Colonic mucosa (tissue), 4 donors: ENCODE measurements around the gene ZNF232. TPM values are rescaled to one million over a fixed set of nuclear protein-coding genes. Genes with fewer than 3 reads are reported as not detected.
"Not testable (repeated sequence)": the region's sequence is repeated elsewhere in the genome, so short reads cannot be mapped to it uniquely, and the experiment has no call there.

Experiments used
- DNase-seq: peaks from one replicate; pipeline ENCODE4 v3.0.0-alpha.2; 2020
- H3K27ac ChIP-seq: fragments of 200-600 bp; one replicate; pipeline ENCODE4 v1.8.0; 2021
- H3K27me3 ChIP-seq: fragments of 200-600 bp; one replicate; pipeline ENCODE4 v1.8.0; 2021
- H3K36me3 ChIP-seq: fragments of 200-600 bp; one replicate; pipeline ENCODE4 v1.8.0; 2021
- H3K4me1 ChIP-seq: fragments of 200-600 bp; one replicate; pipeline ENCODE4 v1.8.0; 2021; ENCODE audit warnings: mild to moderate bottlenecking
- H3K4me3 ChIP-seq: fragments of 200-600 bp; one replicate; pipeline ENCODE4 v1.8.0; 2021
- H3K9ac ChIP-seq, 2 donors: one replicate each; pipeline ENCODE4 v1.7.0; 2013; ENCODE audit warnings: control low read depth in 2 of 2, low read depth in 2 of 2, low read length in 2 of 2
- H3K9me3 ChIP-seq: fragments of 200-600 bp; one replicate; pipeline ENCODE4 v1.8.0; 2021
- CTCF ChIP-seq: fragments of 200-600 bp; IDR thresholded peaks from one replicate; pipeline ENCODE4 v1.8.0; 2022; ENCODE audit warnings: antibody characterized with exemption, mild to moderate bottlenecking
- intact Hi-C: fragments of 100-400 bp; cut with DNase I; formaldehyde crosslinking; loops from one replicate; pipeline ENCODE4 v1.14.1; 2022
- total RNA-seq, 2 donors: library from RNA; stranded (reverse); fragmentation: NEBNext Ultra II Directional in 1 of 2; extraction: Animal tissue kit (Norgen Biotek cat#: 25700) in 1 of 2; gene quantifications; one replicate each; pipeline ENCODE4 v1.2.1, GENCODE V29; 2021
- donor health status: healthy.
- donor health status: DM: no; HTN: no; CAD: no.
- donor health status: DM: no; HTN: no; CAD: no.

ZNF232 gene
- total RNA-seq, 2 donors from 2014 or later, result 8.0 to 10.9 TPM

- H3K4me1 ChIP-seq, result no peaks in the 10 kb centered on the region
- no peak overlapping the region for H3K9ac ChIP-seq
- DNase-seq, result no peak
- peaks cover 35% of the 10 kb centered on the region for H3K9me3 ChIP-seq
- intact Hi-C loops, result no loop called here
- no peaks in the 10 kb centered on the region for H3K27me3 ChIP-seq
- no peak overlapping the region for H3K27ac ChIP-seq
- H3K4me3 ChIP-seq, result no peak overlapping the region
- H3K36me3 ChIP-seq, result peaks cover 20% of the 10 kb centered on the region
- no peak for TF ChIP-seq CTCF
Measured at GRCh38 chr17:5092218-5093010, 19.3 kb downstream of the ZNF232 start.

DNA sequence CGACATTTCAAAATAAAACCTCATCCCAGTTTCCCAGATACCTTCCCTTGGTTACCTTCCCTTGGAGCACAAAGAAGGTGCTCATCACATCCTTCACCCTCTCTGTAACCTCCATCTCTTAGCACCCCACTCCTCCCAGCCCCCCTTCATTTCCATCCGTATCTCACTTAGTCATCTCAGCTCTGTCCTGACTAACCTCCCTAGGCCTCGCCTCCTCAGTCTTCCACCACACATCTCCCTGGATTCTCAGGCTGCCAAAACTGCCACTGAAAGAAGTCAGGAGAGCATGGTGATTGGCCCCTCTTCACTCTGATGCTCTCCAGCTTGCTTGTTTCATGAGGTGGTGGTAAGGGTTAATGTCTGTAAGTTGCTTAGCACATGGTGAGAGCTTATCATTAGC is 31.1 kb downstream of the ZNF232 start:
- H3K27ac ChIP-seq, result no peak overlapping the region
- DNase-seq, result no peak
- H3K4me3 ChIP-seq, result no peak overlapping the region
- H3K4me1 ChIP-seq, result no peaks in the 10 kb centered on the region
- no peak for TF ChIP-seq CTCF
- intact Hi-C loops, result no loop called here
- H3K9me3 ChIP-seq, result no peaks in the 10 kb centered on the region
- no peak overlapping the region for H3K9ac ChIP-seq
- H3K36me3 ChIP-seq, result no peaks in the 10 kb centered on the region
- H3K27me3 ChIP-seq, result no peaks in the 10 kb centered on the region

DNA sequence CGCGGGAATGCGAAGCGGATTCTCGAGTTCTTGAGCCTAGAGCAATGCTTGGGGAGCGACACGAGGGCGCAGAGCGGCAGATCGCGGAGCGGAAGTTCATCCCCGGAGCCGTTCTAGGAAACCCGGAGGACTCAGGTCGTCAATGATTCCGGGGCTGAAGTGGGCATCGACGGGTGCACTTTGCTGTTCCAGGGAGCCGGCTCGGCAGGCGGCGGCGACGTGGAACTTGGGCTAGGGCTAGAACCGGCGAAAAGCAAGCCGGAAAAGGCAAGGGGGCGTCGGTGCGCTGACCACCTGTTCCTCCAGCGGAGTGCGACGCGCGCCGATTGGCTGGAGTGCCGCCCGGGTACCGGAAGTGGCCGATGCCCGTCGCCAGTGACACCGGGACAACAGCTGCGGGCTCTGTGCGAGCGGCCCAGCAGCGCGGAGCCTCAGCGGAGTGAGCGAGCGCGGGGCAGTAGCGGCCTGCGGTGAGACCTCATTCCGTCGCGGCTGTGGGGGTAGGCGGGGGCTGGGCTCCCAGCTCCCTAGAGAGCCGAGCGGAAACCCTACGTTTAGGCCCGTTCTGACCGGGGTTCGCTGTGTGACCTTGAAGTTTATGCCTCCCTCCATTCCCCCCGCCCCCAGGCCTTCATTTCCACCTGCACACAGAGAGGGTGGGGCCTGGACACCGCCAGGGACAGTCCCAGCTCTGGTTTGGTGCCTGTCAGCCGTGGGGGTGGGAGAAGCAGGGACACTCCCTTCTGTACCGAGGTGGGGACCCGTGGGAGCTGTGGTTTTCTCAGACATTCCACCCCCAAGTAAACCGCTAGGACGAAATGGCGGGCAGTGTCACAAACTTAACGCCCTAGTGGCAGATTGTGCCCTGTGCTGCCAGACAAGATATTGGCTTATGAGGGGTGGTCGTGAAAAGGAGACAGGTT is 33.3 kb downstream of the ZNF232 start, which contains the start of gene ZFP3:
Gene ZFP3 (plus strand): TSS at position 362 of the 923 bp plus-strand sequence. CDS start 13,038 bp downstream, outside the sequence.
- Histone ChIP-seq H3K27me3 (no peaks in the 10 kb centered on the region), H3K4me3 (peak within 1 kb of the TSS; percentile 72), H3K27ac (peak within 1 kb of the TSS; percentile 60), H3K9ac (peak within 1 kb of the TSS; percentile 87 to 88), H3K9me3 (no peaks in the 10 kb centered on the region), H3K36me3 (no peaks in the 10 kb centered on the region), H3K4me1 (no peaks in the 10 kb centered on the region)
- intact Hi-C loops, result loop anchor here (5.0 kb wide), 1 partner anchor 34 kb away; the partner anchor contains the start of gene ZNF232
- DNase-seq, result peak; percentile 88
- TF ChIP-seq CTCF, result no peak

GRCh38 chr17:5077781-5078105 is 33.9 kb downstream of the ZNF232 start:
- Histone ChIP-seq H3K4me1 (no peaks in the 10 kb centered on the region), H3K9ac (peak overlapping the region; percentile 87 to 88), H3K36me3 (no peaks in the 10 kb centered on the region), H3K4me3 (peak overlapping the region; percentile 72), H3K27ac (peak overlapping the region; percentile 60), H3K27me3 (no peaks in the 10 kb centered on the region), H3K9me3 (no peaks in the 10 kb centered on the region)
- no peak for DNase-seq
- intact Hi-C loops, result loop anchor here (5.0 kb wide), 1 partner anchor 35 kb away; the partner anchor contains the start of gene ZNF232
- no peak for TF ChIP-seq CTCF

- intact Hi-C loops, result loop anchor here (5.0 kb wide), 1 partner anchor 35 kb away; the partner anchor contains the start of gene ZNF232
- not testable (repeated sequence) for H3K27ac ChIP-seq, H3K9me3 ChIP-seq
Measured at GRCh38 chr17:5077275-5077674, 34.4 kb downstream of the ZNF232 start.

GRCh38 chr17:5075472-5075871 is 36.2 kb downstream of the ZNF232 start:
- not testable (repeated sequence) for H3K27ac ChIP-seq, H3K9ac ChIP-seq, H3K9me3 ChIP-seq, H3K27me3 ChIP-seq, H3K36me3 ChIP-seq, H3K4me3 ChIP-seq, H3K4me1 ChIP-seq, DNase-seq
- intact Hi-C loops, result loop anchor here (5.0 kb wide), 1 partner anchor 37 kb away; the partner anchor contains the start of gene ZNF232

More at GRCh38 chr17:5077275-5077674, 34.4 kb downstream of the ZNF232 start:
- DNase-seq, H3K4me1 ChIP-seq, H3K36me3 ChIP-seq, H3K4me3 ChIP-seq, H3K27me3 ChIP-seq, H3K9ac ChIP-seq: not testable (repeated sequence)
